Smooth muscle cell (in vitro differentiated cells): Measurements from ENCODE around the gene ZSCAN21. TPM values are rescaled to one million over a fixed set of nuclear protein-coding genes. Genes with fewer than 3 reads are reported as not detected.
A peak's percentile ranks its signal among the peaks of the same experiment; 100 is the strongest.

Experiments
- DNase-seq: peaks from one replicate; lab custom pipeline; 2025; ENCODE audit not compliant: unreplicated experiment; lab: John Stamatoyannopoulos, UW
- H2AFZ ChIP-seq: fragments of 200-600 bp; sonication (generic); 2 replicates; pipeline ENCODE4 v1.6.0; 2016; ENCODE audit warnings: antibody characterized with exemption, low read depth, mild to moderate bottlenecking
- H3F3A ChIP-seq: fragments of 200-600 bp; sonication (generic); 2 replicates; pipeline ENCODE4 v1.6.0; 2017; ENCODE audit warnings: antibody characterized with exemption, low read depth
- H3K27ac ChIP-seq: fragments of 200-600 bp; sonication (generic); 2 replicates; pipeline ENCODE4 v1.5.1; 2016; ENCODE audit warnings: low read depth, mild to moderate bottlenecking
- H3K27me3 ChIP-seq: fragments of 200-600 bp; sonication (generic); 2 replicates; pipeline ENCODE4 v1.6.1; 2016; ENCODE audit warnings: low read depth, mild to moderate bottlenecking
- H3K36me3 ChIP-seq: fragments of 200-600 bp; sonication (generic); 2 replicates; pipeline ENCODE4 v1.5.1; 2016; ENCODE audit warnings: low read depth
- H3K4me1 ChIP-seq: fragments of 200-600 bp; sonication (generic); 2 replicates; pipeline ENCODE4 v1.5.1; 2016; ENCODE audit warnings: low read depth
- H3K4me2 ChIP-seq: fragments of 200-600 bp; sonication (generic); 2 replicates; pipeline ENCODE4 v1.6.0; 2016; ENCODE audit warnings: mild to moderate bottlenecking
- H3K4me3 ChIP-seq: fragments of 200-600 bp; sonication (generic); 2 replicates; pipeline ENCODE4 v1.5.1; 2016; ENCODE audit warnings: mild to moderate bottlenecking
- H3K79me2 ChIP-seq: fragments of 200-600 bp; sonication (generic); 2 replicates; pipeline ENCODE4 v1.6.0; 2016; ENCODE audit warnings: low read depth, mild to moderate bottlenecking
- H3K9ac ChIP-seq: fragments of 200-600 bp; sonication (generic); 2 replicates; pipeline ENCODE4 v1.6.0; 2016; ENCODE audit warnings: low read depth
- H3K9me3 ChIP-seq: fragments of 200-600 bp; sonication (generic); replicated peaks from 2 replicates; pipeline ENCODE4 v1.5.1; 2016; ENCODE audit warnings: low read depth
- H4K20me1 ChIP-seq: fragments of 200-600 bp; sonication (generic); 2 replicates; pipeline ENCODE4 v1.6.0; 2016; ENCODE audit warnings: low read depth
- CTCF ChIP-seq: fragments of 200-600 bp; sonication (generic); IDR thresholded peaks from 2 replicates; pipeline ENCODE4 v1.5.1; 2017; ENCODE audit warnings: borderline replicate concordance, mild to moderate bottlenecking, antibody characterized with exemption; ENCODE audit not compliant: insufficient read depth, poor library complexity, severe bottlenecking
- WGBS: methylation state at CpG from one replicate; pipeline ENCODE4 v1.1.7; 2016; ENCODE audit warnings: low lambda C conversion rate; 5-methylcytosine and 5-hydroxymethylcytosine counted together
- polyA plus RNA-seq: library from polyadenylated mRNA; unstranded; fragments of >200 nt; fragmentation: Nextera tagmentation; extraction: Ambion mirVana; gene quantifications from 2 replicates; pipeline ENCODE4 v1.2.1, GENCODE V29; 2016
- total RNA-seq: library from RNA; depleted of rRNA; stranded (reverse); fragments of >200 nt; gene quantifications from 2 replicates; pipeline ENCODE4 v1.2.3, GENCODE V29; 2014

Gene ZSCAN21
- total and polyA plus RNA-seq, 2 experiments from 2014 or later: 11.3 to 15.3 TPM

- Histone ChIP-seq H2AFZ (peak within 1 kb of the TSS; percentile 54), H3F3A (peaks cover 11% of the 10 kb centered on the region), H3K4me2 (peak within 1 kb of the TSS; percentile 100), H3K4me1 (peaks cover 15% of the 10 kb centered on the region), H3K9ac (peak within 1 kb of the TSS; percentile 97), H3K79me2 (peaks cover 25% of the 10 kb centered on the region), H3K4me3 (peak within 1 kb of the TSS; percentile 93), H4K20me1 (peaks cover 14% of the 10 kb centered on the region), H3K36me3 (peaks cover 19% of the 10 kb centered on the region), H3K27me3 (no peaks in the 10 kb centered on the region), H3K9me3 (no peaks in the 10 kb centered on the region), H3K27ac (peak within 1 kb of the TSS; percentile 99)
- WGBS: under 1% methylated on average over 73 of the region's 80 CpGs
- DNase-seq: peak; percentile 88
- TF ChIP-seq CTCF: no peak
These were observed 51.7 kb downstream of the ZSCAN21 start, which contains the start of the genes AP4M1 and MCM7 for GRCh38 chr7:100101016-100101862. TSS of gene AP4M1 (plus strand) at chr7:100101643. CDS start at chr7:100101715, 72 bp downstream. TSS of gene MCM7 (minus strand) at chr7:100101397. CDS start at chr7:100101294, 103 bp downstream.

GRCh38 chr7:100102950-100103840, 53.6 kb downstream of the ZSCAN21 start:
- Histone ChIP-seq H3K27me3 (no peaks in the 10 kb centered on the region), H3K4me1 (peaks cover 15% of the 10 kb centered on the region), H3K9me3 (no peaks in the 10 kb centered on the region), H3K27ac (peak overlapping the region; percentile 99), H2AFZ (no peak overlapping the region), H3K9ac (no peak overlapping the region), H3K36me3 (peaks cover 9% of the 10 kb centered on the region), H3K4me3 (no peak overlapping the region), H4K20me1 (peaks cover 14% of the 10 kb centered on the region), H3K4me2 (no peak overlapping the region), H3F3A (peaks cover 11% of the 10 kb centered on the region), H3K79me2 (peaks cover 21% of the 10 kb centered on the region)
- no peak for TF ChIP-seq CTCF
- DNase-seq: no peak
- WGBS: 85% methylated on average over 17 of the region's 17 CpGs

GRCh38 chr7:100105534-100105933, 56.0 kb downstream of the ZSCAN21 start:
- H2AFZ ChIP-seq: no peak overlapping the region
- no peak overlapping the region for H3K4me2 ChIP-seq
- H3K27ac ChIP-seq: no peak overlapping the region
- H4K20me1 ChIP-seq: peaks cover 5% of the 10 kb centered on the region
- H3K27me3 ChIP-seq: no peaks in the 10 kb centered on the region
- H3K36me3 ChIP-seq: no peaks in the 10 kb centered on the region
- 96% methylated on average over 4 of the region's 4 CpGs for WGBS
- no peak overlapping the region for H3K4me3 ChIP-seq
- H3K9me3 ChIP-seq: no peaks in the 10 kb centered on the region
- no peak overlapping the region for H3K9ac ChIP-seq
- H3K79me2 ChIP-seq: no peaks in the 10 kb centered on the region
- DNase-seq: no peak
- no peaks in the 10 kb centered on the region for H3K4me1 ChIP-seq
- H3F3A ChIP-seq: peaks cover 5% of the 10 kb centered on the region
- TF ChIP-seq CTCF: no peak
